ENCODE measurements around the gene GBF1. TPM values are rescaled to one million over a fixed set of nuclear protein-coding genes. Genes with fewer than 3 reads are reported as not detected.

GBF1 gene
- total and polyA plus RNA-seq, 2 of the 13 experiments (the other 11 are each of a cell fraction or from before 2014, with no cell fraction given) = 17.1 to 21.9 TPM

DNA sequence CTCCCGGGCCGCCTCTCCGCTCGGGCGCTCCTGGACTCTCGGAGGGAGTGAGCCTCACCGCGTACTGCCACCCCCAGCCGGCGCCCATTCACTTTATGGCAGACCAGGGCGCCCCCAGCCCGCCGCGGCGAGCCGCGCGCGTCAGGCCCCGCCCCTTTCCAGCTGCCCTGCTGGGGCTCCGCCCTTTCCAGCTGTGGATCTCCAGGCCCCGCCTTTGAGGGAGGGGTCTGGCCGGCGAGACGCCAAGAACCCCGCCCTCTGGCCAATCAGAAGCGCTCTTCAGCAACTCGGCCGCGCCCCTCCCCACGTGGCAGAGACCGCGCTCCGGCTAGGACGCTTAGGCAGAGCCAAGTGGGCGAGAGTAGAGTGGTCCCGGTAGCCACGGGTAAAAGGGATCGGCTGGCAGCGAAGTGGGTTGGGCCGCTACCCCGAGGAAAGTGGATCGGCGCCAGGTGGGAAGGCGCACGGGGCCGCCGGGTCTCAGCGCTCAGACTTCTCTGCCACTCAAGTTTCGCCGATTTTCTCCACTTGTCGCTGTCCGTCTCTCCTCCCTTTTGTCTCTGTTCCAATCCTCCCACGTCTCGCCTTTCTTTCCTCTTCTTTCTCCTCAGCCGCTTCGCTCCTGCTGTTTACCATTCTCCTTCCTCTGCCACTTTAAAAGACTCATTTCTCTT, 3.8 kb upstream of the GBF1 start, which contains the start of gene PITX3 (continued):
- TF ChIP-seq, protein P1, sequence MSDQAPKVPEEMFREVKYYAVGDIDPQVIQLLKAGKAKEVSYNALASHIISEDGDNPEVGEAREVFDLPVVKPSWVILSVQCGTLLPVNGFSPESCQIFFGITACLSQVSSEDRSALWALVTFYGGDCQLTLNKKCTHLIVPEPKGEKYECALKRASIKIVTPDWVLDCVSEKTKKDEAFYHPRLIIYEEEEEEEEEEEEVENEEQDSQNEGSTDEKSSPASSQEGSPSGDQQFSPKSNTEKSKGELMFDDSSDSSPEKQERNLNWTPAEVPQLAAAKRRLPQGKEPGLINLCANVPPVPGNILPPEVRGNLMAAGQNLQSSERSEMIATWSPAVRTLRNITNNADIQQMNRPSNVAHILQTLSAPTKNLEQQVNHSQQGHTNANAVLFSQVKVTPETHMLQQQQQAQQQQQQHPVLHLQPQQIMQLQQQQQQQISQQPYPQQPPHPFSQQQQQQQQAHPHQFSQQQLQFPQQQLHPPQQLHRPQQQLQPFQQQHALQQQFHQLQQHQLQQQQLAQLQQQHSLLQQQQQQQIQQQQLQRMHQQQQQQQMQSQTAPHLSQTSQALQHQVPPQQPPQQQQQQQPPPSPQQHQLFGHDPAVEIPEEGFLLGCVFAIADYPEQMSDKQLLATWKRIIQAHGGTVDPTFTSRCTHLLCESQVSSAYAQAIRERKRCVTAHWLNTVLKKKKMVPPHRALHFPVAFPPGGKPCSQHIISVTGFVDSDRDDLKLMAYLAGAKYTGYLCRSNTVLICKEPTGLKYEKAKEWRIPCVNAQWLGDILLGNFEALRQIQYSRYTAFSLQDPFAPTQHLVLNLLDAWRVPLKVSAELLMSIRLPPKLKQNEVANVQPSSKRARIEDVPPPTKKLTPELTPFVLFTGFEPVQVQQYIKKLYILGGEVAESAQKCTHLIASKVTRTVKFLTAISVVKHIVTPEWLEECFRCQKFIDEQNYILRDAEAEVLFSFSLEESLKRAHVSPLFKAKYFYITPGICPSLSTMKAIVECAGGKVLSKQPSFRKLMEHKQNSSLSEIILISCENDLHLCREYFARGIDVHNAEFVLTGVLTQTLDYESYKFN (CRISPR knock-in tag; conservative IDR thresholded peaks at IDR 0.05) = 0 out of 2 replicates have a peak, but pooled peaks have one; percentile 15
- TF ChIP-seq, protein P2, sequence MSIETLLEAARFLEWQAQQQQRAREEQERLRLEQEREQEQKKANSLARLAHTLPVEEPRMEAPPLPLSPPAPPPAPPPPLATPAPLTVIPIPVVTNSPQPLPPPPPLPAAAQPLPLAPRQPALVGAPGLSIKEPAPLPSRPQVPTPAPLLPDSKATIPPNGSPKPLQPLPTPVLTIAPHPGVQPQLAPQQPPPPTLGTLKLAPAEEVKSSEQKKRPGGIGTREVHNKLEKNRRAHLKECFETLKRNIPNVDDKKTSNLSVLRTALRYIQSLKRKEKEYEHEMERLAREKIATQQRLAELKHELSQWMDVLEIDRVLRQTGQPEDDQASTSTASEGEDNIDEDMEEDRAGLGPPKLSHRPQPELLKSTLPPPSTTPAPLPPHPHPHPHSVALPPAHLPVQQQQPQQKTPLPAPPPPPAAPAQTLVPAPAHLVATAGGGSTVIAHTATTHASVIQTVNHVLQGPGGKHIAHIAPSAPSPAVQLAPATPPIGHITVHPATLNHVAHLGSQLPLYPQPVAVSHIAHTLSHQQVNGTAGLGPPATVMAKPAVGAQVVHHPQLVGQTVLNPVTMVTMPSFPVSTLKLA (IDR thresholded peaks at IDR 0.05) = peak; percentile 87
- 0 out of 2 replicates have a peak, but pooled peaks have one; percentile 17 for TF ChIP-seq MIER2 (CRISPR knock-in tag; IDR thresholded peaks at IDR 0.05)
- no peak for TF ChIP-seq CBX5 (CRISPR knock-in tag; IDR thresholded peaks at IDR 0.05; ENCODE audit: borderline replicate concordance)
- TF ChIP-seq, protein P3, sequence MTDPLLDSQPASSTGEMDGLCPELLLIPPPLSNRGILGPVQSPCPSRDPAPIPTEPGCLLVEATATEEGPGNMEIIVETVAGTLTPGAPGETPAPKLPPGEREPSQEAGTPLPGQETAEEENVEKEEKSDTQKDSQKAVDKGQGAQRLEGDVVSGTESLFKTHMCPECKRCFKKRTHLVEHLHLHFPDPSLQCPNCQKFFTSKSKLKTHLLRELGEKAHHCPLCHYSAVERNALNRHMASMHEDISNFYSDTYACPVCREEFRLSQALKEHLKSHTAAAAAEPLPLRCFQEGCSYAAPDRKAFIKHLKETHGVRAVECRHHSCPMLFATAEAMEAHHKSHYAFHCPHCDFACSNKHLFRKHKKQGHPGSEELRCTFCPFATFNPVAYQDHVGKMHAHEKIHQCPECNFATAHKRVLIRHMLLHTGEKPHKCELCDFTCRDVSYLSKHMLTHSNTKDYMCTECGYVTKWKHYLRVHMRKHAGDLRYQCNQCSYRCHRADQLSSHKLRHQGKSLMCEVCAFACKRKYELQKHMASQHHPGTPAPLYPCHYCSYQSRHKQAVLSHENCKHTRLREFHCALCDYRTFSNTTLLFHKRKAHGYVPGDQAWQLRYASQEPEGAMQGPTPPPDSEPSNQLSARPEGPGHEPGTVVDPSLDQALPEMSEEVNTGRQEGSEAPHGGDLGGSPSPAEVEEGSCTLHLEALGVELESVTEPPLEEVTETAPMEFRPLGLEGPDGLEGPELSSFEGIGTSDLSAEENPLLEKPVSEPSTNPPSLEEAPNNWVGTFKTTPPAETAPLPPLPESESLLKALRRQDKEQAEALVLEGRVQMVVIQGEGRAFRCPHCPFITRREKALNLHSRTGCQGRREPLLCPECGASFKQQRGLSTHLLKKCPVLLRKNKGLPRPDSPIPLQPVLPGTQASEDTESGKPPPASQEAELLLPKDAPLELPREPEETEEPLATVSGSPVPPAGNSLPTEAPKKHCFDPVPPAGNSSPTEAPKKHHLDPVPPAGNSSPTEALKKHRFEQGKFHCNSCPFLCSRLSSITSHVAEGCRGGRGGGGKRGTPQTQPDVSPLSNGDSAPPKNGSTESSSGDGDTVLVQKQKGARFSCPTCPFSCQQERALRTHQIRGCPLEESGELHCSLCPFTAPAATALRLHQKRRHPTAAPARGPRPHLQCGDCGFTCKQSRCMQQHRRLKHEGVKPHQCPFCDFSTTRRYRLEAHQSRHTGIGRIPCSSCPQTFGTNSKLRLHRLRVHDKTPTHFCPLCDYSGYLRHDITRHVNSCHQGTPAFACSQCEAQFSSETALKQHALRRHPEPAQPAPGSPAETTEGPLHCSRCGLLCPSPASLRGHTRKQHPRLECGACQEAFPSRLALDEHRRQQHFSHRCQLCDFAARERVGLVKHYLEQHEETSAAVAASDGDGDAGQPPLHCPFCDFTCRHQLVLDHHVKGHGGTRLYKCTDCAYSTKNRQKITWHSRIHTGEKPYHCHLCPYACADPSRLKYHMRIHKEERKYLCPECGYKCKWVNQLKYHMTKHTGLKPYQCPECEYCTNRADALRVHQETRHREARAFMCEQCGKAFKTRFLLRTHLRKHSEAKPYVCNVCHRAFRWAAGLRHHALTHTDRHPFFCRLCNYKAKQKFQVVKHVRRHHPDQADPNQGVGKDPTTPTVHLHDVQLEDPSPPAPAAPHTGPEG (CRISPR knock-in tag; IDR thresholded peaks at IDR 0.05) = peak; percentile 73; the same call in 1 of the 2 replicates
- TF ChIP-seq ZBTB42 (CRISPR knock-in tag; IDR thresholded peaks at IDR 0.05) = peak; percentile 100
- TF ChIP-seq ZSCAN25 (CRISPR knock-in tag; IDR thresholded peaks at IDR 0.05) = peak; percentile 30; the same call in 1 of the 2 replicates
- 0 out of 2 replicates have a peak, but pooled peaks have one; percentile 21 for TF ChIP-seq ELF3 (CRISPR knock-in tag; IDR thresholded peaks at IDR 0.05)
- TF ChIP-seq TGIF2 (CRISPR knock-in tag; IDR thresholded peaks at IDR 0.05) = 0 out of 2 replicates have a peak, but pooled peaks have one; percentile 44
- 0 out of 2 replicates have a peak, but pooled peaks have one; percentile 16 for TF ChIP-seq KLF6 (CRISPR knock-in tag; IDR thresholded peaks at IDR 0.05)
- TF ChIP-seq, protein P4, sequence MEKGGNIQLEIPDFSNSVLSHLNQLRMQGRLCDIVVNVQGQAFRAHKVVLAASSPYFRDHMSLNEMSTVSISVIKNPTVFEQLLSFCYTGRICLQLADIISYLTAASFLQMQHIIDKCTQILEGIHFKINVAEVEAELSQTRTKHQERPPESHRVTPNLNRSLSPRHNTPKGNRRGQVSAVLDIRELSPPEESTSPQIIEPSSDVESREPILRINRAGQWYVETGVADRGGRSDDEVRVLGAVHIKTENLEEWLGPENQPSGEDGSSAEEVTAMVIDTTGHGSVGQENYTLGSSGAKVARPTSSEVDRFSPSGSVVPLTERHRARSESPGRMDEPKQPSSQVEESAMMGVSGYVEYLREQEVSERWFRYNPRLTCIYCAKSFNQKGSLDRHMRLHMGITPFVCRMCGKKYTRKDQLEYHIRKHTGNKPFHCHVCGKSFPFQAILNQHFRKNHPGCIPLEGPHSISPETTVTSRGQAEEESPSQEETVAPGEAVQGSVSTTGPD (CRISPR knock-in tag; IDR thresholded peaks at IDR 0.05) = no peak
- TF ChIP-seq, protein P5, sequence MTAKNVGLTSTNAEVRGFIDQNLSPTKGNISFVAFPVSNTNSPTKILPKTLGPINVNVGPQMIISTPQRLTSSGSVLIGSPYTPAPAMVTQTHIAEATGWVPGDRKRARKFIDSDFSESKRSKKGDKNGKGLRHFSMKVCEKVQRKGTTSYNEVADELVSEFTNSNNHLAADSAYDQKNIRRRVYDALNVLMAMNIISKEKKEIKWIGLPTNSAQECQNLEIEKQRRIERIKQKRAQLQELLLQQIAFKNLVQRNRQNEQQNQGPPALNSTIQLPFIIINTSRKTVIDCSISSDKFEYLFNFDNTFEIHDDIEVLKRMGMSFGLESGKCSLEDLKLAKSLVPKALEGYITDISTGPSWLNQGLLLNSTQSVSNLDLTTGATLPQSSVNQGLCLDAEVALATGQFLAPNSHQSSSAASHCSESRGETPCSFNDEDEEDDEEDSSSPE (CRISPR knock-in tag; IDR thresholded peaks at IDR 0.05) = peak; percentile 39; the same call in 1 of the 2 replicates
- peak; percentile 35; the same call in 1 of the 2 replicates for TF ChIP-seq RBFOX2 (IDR thresholded peaks at IDR 0.05; ENCODE audit: low read depth, low read length)
